GM18508 (cell line): ENCODE data around the gene PMS1.
"Not testable (repeated sequence)": the region's sequence is repeated elsewhere in the genome, so short reads cannot be mapped to it uniquely, and the experiment has no call there.

Experiments
- ATAC-seq: cut with Tn5 transposase; IDR thresholded peaks from one replicate; pipeline ENCODE4 v1.9.1; 2021; ENCODE audit warnings: moderate number of reproducible peaks; ENCODE audit not compliant: insufficient read depth, unreplicated experiment

PMS1 gene

GRCh38 chr2:189783927-189784867 lies at the start of gene PMS1, which contains the start of gene ORMDL1:
Gene PMS1 (plus strand): TSS chr2:189784450. CDS start chr2:189791810, 7,360 bp downstream.
Gene ORMDL1 (minus strand): TSS chr2:189784339. CDS start chr2:189782595, 1,744 bp downstream.
- peak; percentile 86 for ATAC-seq

DNA sequence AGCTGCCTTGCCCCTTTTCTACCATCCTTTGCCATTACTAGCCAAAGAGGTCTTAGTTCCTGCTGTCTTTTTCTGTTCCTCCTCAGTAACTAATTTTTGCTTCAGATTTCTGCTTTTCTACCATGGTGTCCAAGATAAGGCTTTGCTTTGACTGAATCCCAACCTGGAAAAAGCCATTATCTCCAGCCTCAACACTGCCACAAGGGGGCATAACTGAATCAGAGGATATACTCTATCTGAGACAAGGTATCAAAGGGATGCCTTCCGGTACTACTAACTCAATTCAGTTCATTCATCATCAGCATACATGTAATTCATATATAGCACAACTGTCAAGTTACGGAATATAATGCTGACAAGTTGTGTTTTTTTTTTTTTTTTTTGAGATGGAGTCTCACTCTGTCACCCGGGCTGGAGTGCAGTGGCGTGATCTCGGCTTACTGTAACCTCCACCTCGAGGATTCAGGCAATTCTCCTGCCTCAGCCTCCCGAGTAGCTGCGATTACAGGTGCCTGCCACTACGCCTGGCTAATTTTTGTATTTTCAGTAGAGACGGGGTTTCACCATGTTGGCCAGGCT lies 33.1 kb upstream of the PMS1 start:
- no peak for ATAC-seq

DNA sequence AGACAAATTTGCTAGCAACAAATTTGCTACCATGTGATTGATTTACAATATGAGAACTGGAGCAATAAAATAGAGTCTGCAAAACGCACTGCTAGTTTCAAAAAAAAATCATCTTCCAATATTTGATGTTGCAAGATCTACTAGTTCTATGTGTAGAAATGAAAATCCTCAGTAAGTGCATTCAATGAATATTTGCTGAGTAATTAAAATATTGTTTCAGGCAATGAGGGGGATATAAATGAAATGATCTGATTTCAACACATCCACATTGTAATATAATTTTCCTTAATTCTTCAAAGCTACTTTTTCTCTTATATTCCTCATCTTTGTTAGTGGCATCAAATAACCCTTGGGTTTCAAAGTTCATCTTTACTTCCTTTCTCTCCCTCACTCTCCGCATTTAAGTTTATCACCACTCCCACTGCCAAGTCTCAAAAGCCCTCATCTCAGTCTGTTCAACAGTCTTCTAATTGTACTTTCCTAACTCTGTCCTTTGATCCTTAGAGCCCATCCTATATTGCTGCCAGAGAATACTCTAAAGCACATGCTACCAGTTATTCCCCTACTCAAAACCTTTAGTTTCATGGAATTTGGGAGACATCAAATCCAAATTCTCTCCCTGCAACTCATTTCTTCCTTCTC lies 27.8 kb upstream of the PMS1 start:
- ATAC-seq, result no peak

DNA sequence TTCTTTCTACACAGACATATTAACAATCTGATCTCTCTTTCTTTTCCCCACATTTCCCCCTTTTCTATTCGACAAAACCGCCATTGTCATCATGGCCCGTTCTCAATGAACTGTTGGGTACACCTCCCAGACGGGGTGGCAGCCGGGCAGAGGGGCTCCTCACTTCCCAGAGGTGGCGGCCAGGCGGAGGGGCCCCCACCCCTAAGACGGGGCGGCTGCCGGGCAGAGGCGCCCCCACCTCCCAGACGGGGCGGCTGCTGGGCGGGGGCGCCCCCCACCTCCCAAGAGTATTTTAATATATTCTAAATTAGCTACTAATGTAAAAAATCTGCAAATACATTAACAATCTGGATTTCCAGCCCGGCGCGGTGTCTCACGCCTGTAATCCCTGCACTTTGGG lies 24.1 kb upstream of the PMS1 start:
- ATAC-seq, result not testable (repeated sequence)

DNA sequence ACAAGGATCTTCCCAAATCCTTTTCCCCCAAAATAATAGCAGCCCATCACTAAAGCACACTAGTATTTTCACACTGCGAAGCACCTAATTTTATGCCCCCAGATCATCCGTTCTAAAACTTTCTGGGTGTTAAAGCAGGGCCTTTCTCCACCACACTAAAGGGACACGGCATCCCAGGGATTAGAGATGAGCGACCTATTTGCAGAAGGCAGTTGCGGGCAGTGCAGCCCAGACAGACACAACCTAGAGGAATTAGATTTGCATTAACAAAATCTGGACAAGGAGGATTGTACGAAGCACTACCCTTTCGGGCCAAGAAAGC lies 22.1 kb upstream of the PMS1 start:
- ATAC-seq, result no peak

- ATAC-seq, result peak; percentile 97
These were observed 21.5 kb upstream of the PMS1 start, which contains the start of gene OSGEPL1 for GRCh38 chr2:189762551-189763298. Gene OSGEPL1 (minus strand): TSS chr2:189762792. CDS start chr2:189761640, 1,152 bp downstream.

- no peak for ATAC-seq
These were observed 20.2 kb upstream of the PMS1 start for GRCh38 chr2:189763908-189764661.

- no peak for ATAC-seq
These were observed 13.5 kb upstream of the PMS1 start for GRCh38 chr2:189770590-189771322.

GRCh38 chr2:189772212-189772611 lies 12.0 kb upstream of the PMS1 start:
- no peak for ATAC-seq

- ATAC-seq, result no peak
These were observed 2.0 kb upstream of the PMS1 start for GRCh38 chr2:189782221-189782671.

- ATAC-seq, result peak; percentile 8
These were observed 761 bp upstream of the PMS1 start for GRCh38 chr2:189783451-189783926.

DNA sequence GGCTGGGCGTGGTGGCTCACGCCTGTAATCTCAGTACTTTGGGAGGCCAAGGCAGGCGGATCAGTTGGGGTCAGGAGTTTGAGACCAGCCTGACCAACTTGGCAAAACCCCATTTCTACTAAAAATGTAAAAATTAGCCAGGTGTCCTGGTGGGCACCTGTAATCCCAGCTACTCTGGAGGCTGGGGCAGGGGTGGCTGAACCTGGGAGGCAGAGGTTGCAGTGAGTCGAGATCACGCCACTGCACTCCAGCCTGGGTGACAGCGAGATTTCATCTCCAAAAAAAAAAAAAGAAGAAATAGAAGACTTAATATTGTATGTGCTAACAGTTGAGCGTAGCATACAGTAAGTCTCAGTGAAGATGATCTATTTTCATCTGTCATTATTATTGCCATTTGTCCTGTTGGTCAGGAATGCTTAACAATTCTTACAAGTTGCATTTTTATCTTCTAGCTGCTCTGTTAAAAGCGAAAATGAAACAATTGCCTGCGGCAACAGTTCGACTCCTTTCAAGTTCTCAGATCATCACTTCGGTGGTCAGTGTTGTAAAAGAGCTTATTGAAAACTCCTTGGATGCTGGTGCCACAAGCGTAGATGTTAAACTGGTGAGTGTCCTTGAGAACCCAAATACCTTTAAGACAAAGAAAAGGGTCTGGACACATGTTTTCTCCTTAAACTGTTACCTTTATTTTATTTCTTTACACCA lies 7.2 kb downstream of the PMS1 start:
- no peak for ATAC-seq

- no peak for ATAC-seq
These were observed 10.1 kb downstream of the PMS1 start for GRCh38 chr2:189794310-189794709.

DNA sequence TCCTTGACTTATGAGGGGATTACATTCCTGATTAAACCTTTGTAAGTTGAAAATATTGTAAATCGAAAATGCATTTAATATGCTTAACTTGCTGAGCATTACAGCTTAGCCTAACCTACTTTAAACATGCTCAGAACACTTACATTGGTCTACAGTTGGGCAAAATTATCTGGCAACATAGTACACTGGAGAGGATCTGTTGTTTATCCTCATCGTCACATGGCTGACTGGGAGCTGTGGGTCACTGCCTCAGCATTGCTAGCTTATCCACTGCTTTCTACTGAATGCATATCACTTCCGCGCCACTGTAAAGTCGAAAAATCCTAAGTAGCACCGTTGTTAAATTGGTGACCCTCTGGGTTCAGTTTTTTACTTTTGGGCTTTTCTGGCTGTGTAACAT lies 13.7 kb downstream of the PMS1 start:
- no peak for ATAC-seq

DNA sequence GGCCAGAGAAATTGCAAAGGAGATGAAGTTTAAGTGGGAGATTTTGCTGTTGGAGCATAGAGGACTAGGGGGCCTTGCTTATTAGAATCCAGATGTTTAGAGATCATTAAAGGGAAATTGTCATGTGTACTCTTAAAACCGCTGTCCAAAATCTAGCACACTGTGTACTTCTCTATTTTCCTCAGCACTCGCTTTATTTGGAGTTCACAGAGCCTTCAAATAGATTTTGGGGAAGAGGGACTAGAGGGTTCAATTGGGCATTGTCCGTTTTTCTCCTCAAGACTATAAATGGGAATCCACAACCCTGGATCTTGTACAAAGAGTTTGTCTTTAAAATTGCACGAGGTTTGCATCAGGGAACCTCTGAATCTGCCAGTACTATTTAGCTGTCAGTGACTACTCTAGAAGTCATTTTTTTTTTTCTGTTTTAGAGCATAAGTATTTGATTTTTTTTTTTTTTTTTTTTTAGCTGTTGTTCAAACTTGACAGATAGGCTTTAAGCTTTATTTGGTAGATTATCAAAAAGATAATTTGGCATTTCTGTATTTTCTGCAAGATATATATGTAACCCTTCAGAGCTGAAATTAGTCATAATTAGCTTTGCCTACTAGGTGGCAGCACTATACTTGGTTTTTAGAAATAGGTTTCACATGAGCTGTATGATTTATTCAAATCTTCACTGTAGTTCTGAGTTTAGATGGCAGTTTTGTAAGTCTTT lies 14.2 kb downstream of the PMS1 start:
- ATAC-seq, result peak; percentile 76

DNA sequence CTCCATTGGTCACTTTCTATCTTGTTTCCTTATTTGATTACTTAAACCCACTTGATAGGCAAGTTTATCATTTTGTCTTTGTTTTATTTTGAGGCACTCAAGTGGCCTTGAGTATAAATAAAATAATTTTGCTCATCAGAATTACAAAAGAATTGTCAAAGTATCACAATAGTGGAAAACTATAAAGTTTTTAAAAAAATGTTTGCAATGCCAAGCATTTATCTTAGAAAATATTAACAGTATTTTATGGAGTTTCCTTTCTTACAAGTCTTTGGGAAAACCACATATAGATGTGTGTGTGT lies 14.7 kb downstream of the PMS1 start:
- ATAC-seq, result no peak

DNA sequence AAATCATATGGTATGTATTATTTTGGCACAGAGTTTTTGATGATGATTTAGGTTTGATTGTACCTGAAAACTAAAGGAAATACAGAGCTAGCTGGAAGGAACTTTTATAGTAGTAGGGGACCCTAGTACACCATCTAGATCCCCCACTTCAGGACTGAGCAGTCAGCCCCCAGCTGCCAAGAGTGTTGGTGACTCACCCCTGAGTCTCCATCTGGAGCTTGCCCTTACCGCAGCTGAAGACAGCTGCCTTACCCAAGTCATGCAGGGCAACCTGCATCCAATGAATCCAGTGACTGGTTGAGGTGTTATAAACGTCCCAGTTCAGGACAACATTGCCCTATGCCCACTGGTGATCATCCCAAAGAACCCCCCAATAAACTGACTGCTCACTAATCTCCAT lies 15.3 kb downstream of the PMS1 start:
- ATAC-seq, result no peak

DNA sequence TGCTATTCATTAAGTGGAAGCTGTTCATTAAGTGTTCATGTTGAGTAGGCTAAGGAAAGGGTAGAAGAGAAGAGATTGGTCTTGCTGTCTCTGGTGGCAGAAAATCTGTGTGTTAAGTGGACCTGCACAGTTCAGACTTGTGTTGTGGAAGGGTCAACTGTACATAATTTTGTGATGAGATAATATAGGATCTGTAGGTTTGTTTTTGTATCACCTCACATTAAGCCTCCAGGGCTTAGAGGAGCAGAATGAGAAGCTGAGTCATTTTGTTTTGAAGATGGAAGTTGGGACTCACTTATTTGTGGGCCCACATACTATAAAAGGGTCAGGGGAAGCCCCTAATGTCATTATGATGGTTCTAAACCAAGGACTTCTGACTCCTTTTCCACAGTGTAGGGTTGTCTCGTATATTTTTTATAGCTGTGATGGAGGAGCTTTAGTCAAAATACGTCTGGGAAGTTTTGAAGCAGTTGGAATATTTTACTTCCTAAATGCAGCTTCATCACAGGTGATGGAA lies 18.2 kb downstream of the PMS1 start:
- no peak for ATAC-seq
